Measurements from ENCODE around the gene CSHL1.

The CSHL1 gene

GRCh38 chr17:63911041-63911635, at the start of gene CSHL1:
Gene CSHL1, minus strand, starts transcription at chr17:63911258. Its CDS starts 62 bp downstream, at chr17:63911196.
- no peak for DNase-seq

GRCh38 chr17:63960430-63960829, 49.4 kb upstream of the CSHL1 start:
- DNase-seq: no peak

GRCh38 chr17:63960006-63960405, 48.9 kb upstream of the CSHL1 start:
- DNase-seq: no peak

- DNase-seq: no peak
Measured at GRCh38 chr17:63956296-63956920, 45.4 kb upstream of the CSHL1 start.

DNA sequence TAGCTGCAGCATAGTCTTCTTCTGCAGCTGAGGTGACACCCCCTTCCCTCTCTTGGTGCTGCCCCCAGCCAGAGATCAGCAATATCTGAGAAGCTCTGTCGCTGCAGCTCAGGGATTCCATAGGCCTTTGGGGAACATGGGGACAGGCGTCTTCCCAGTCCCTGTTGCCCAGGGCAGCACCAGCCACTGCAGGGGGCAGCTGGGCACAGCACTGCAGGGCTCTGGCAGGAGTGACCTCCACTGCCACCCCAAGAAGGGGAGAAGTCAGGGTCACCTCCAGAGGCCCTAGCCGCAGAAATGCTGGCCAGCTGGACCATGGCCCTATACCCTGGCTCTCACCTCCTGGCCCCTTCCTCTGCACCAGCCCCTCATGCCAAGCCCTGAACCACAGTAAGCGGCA, 44.7 kb upstream of the CSHL1 start:
- DNase-seq: no peak

GRCh38 chr17:63955232-63955631, 44.2 kb upstream of the CSHL1 start:
- DNase-seq: no peak

DNA sequence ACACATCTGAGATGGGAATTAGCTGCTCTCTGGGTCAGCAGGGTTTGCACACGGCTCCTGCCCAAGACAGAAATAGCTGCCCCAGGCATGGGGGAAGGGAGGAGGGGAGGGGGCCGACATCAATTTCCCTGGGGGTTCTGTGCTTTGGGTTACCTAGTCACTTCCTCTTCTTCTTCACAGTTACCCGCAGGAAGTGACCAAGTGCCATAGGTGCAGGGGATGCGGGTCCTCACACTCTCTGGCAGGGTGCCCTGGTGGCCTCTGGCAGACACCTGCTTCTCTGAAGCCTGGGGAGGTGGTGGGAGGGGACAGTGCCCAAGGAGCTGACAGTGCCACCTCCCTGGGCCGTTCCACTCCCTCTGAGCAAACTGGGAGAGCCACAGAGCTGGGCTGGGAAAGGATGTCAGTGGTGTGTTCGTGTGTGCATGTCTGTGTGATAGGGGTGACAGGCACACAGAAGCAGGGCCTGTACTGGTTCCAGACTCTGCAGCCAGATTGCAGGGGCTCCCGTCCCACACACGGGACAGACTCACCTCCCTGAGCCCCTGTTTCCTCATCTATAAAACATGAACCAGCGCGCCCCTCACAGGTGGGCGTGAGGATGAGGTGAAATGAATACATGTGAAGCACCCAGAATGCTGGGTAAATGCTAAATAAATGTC, 43.5 kb upstream of the CSHL1 start:
- DNase-seq: no peak

- DNase-seq: no peak
Measured at GRCh38 chr17:63950940-63951907, 40.2 kb upstream of the CSHL1 start.

GRCh38 chr17:63949576-63950250, 38.7 kb upstream of the CSHL1 start:
- DNase-seq: no peak

- no peak for DNase-seq
Measured at GRCh38 chr17:63948521-63948920, 37.5 kb upstream of the CSHL1 start.

DNA sequence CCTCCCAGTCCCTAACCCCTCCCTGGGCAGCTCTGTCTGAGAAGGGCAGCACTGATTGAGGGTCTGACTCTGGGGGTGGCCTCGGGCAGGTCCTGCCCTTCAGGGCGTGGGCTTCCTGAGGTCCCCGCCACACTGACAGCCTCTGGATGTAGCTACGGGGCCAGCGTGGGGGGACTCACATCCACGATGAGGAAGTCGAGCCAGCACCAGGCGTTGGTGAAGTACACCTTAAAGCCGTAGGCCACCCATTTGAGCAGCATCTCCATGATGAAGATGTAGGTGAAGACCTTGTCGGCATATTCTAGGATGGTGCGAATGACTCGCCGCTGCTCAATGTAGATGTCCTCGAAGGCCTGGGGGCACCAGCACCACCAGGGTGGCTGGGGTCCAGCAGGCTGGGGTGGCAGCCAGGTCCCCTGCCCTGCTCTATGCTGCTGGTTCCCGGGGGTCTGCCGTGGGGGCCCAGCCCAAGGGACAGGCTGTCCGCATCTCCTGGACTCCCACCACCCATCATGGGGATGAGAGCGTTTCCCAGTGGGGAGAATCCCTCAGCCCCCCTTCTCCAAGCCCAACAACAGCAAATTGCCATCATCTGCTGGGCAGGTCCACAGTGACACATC, 36.8 kb upstream of the CSHL1 start:
- DNase-seq: no peak

GRCh38 chr17:63946440-63947363, 35.6 kb upstream of the CSHL1 start:
- no peak for DNase-seq

GRCh38 chr17:63945784-63946439, 34.9 kb upstream of the CSHL1 start:
- DNase-seq: no peak

GRCh38 chr17:63944736-63945499, 33.9 kb upstream of the CSHL1 start:
- DNase-seq: no peak

GRCh38 chr17:63943745-63944144, 32.7 kb upstream of the CSHL1 start:
- no peak for DNase-seq

DNA sequence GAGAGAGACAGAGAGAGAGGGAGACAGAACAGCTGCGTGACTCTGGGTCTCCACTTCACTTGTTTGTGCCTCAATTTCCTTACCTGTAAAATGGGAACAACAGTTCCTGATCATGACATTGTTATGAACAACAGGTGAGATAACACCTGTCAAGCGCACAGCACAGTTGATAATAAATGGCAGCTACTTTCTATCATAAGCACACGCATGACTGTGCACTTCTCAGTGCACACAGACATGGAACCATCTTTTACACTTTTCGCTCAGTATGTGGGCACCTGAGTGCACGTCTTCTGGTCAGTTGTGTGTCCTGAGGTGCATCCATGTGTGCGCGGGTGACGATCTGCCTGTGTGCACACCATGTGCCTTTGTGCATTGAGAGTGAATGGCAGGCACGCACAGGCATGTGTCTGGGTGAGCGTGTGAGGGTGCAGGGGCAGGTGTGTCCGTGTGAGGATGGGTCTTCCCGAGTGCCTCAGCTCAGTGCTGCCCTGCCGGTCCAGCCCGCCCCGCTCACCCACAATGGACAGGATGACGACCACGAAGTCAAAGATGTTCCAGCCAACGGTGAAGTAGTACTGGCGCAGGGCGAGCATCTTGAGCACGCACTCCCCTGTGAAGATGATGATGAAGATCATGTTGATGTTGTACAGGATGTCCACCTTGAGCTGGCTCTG, 31.4 kb upstream of the CSHL1 start:
- no peak for DNase-seq

- DNase-seq: no peak
Measured at GRCh38 chr17:63941751-63942150, 30.7 kb upstream of the CSHL1 start.

DNA sequence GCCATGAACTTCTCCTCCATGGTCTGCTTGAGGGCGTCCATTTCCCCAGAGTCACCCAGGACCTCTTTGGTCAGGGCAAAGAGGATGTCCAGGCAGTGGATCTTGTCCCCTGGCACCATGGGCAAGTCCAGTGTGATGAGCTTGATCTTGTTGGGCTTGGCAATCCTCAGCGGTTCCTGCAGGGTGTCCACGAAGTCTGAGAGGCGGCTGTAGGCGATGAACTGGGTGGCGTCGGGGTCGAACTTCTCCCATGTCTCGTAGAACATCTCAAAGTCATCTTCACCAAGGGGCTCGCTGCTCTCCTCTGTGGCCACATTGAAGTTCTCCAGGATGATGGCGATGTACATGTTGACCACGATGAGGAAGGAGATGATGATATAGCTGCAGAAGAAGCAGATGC, 30.1 kb upstream of the CSHL1 start:
- DNase-seq: no peak

DNA sequence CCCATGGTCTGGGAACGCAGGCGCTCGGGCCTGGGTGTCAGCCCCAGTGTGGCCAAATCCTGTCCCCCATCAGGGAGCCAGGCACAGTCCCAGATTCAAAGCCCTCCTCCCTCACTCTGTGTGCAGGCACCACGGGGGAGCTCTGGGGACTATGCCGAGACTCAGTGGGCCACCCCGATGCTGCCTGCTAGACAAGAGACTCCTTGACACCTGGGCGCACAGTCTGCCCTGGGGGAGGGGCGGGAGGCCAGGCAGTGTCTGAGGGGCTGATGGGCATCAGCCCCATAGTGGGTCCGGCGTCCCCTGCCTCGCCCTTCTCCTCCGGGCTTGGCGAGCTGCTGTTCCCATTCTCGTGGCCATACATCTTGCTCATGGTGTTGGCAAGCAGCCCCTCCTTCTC, 29.5 kb upstream of the CSHL1 start:
- DNase-seq: no peak

All from NCI-H1048 (cell line).